HepG2 (cell line): ENCODE data around the gene NMBR. TPM values are rescaled to one million over a fixed set of nuclear protein-coding genes. Genes with fewer than 3 reads are reported as not detected.

Source experiments
- ELF1 ChIP-seq: sonication (generic); formaldehyde crosslinking; IDR thresholded peaks from 2 replicates; pipeline ENCODE4 v1.4.0; 2020; ENCODE audit warnings: missing genetic modification reagents
- FLYWCH1 ChIP-seq: sonication (generic); formaldehyde crosslinking; IDR thresholded peaks from 2 replicates; pipeline ENCODE4 v1.8.1; 2023; ENCODE audit warnings: mild to moderate bottlenecking, missing genetic modification reagents
- FOSL1 ChIP-seq: sonication (generic); formaldehyde crosslinking; IDR thresholded peaks from 2 replicates; pipeline ENCODE4 v1.9.0; 2021; ENCODE audit warnings: missing genetic modification reagents, borderline replicate concordance
- FOXP1 ChIP-seq, 2 experiments: fragments of 450-650 bp in 1 of 2; IDR thresholded peaks; 2 replicates each; pipeline ENCODE4 v1.6.1; 2017 to 2018; ENCODE audit warnings: antibody characterized with exemption in 1 of 2
- HIVEP1 ChIP-seq: sonication (generic); formaldehyde crosslinking; IDR thresholded peaks from 2 replicates; pipeline ENCODE4 v1.4.0; 2020; ENCODE audit warnings: mild to moderate bottlenecking, missing genetic modification reagents
- IRF9 ChIP-seq: sonication (generic); formaldehyde crosslinking; IDR thresholded peaks from 2 replicates; pipeline ENCODE4 v1.8.0; 2022; ENCODE audit warnings: missing genetic modification reagents, mild to moderate bottlenecking, borderline replicate concordance
- KDM5A ChIP-seq: fragments of 200-600 bp; sonication (generic); IDR thresholded peaks from 2 replicates; pipeline ENCODE4 v1.7.0; 2018; ENCODE audit warnings: antibody characterized with exemption, mild to moderate bottlenecking, low read length, borderline replicate concordance
- KLF6 ChIP-seq: IDR thresholded peaks from 2 replicates; pipeline ENCODE4 v1.8.0; 2016; ENCODE audit warnings: missing biosample characterization, missing genetic modification reagents
- MTF1 ChIP-seq: sonication (generic); formaldehyde crosslinking; IDR thresholded peaks from 2 replicates; pipeline ENCODE4 v1.5.0; 2020; ENCODE audit warnings: missing genetic modification reagents
- PAF1 ChIP-seq: IDR thresholded peaks from 2 replicates; pipeline ENCODE4 v1.6.1; 2016; ENCODE audit warnings: missing genetic modification reagents, missing compliant biosample characterization
- PCBP2 ChIP-seq: fragments of 200-400 bp; formaldehyde crosslinking; optimal IDR thresholded peaks from 2 replicates; pipeline ENCODE3; 2018; ENCODE audit warnings: low read length, low read depth; ENCODE audit not compliant: poor library complexity, severe bottlenecking
- SP5 ChIP-seq: IDR thresholded peaks from 2 replicates; pipeline ENCODE4 v1.6.1; 2016; ENCODE audit warnings: low read depth, borderline replicate concordance
- TEAD2 ChIP-seq: sonication (generic); formaldehyde crosslinking; IDR thresholded peaks from 2 replicates; pipeline ENCODE4 v1.9.0; 2021; ENCODE audit warnings: missing genetic modification reagents
- THAP8 ChIP-seq: sonication (generic); formaldehyde crosslinking; IDR thresholded peaks from 2 replicates; pipeline ENCODE4 v1.5.1; 2020; ENCODE audit warnings: missing genetic modification reagents, mild to moderate bottlenecking, borderline replicate concordance
- ZMAT3 ChIP-seq: sonication (generic); formaldehyde crosslinking; conservative IDR thresholded peaks from 2 replicates; pipeline ENCODE4 v1.7.0; 2021; ENCODE audit warnings: missing genetic modification reagents
- ZNF12 ChIP-seq: sonication (generic); formaldehyde crosslinking; IDR thresholded peaks from 2 replicates; pipeline ENCODE4 v1.5.0; 2020; ENCODE audit warnings: missing genetic modification reagents
- ZNF598 ChIP-seq: sonication (generic); formaldehyde crosslinking; IDR thresholded peaks from 2 replicates; pipeline ENCODE4 v1.5.1; 2020; ENCODE audit warnings: mild to moderate bottlenecking, missing genetic modification reagents, borderline replicate concordance
- ZNF652 ChIP-seq: IDR thresholded peaks from 2 replicates; pipeline ENCODE4 v1.6.1; 2016; ENCODE audit warnings: low read depth, borderline replicate concordance
- polyA plus RNA-seq, 8 experiments: library from polyadenylated mRNA; depleted of rRNA in 3 of 8; stranded (reverse) in 7 of 8; unstranded in 1 of 8; fragments of >200 nt; fragmentation: Illumina TruSeq in 4 of 8; extraction: Trizol in 4 of 8; gene quantifications; 2 replicates each; pipeline versions ENCODE4 v1.2.1 to v1.2.3, GENCODE V29; 2011 to 2016; ENCODE audit warnings: low read depth in 4 of 8, missing spikeins in 1 of 8, mixed read lengths in 1 of 8; ENCODE audit not compliant: insufficient read depth in 1 of 8
- total RNA-seq, 5 experiments: library from RNA; depleted of rRNA; stranded (reverse); fragments of >200 nt; fragmentation: Illumina TruSeq; extraction: Trizol; gene quantifications; 2 replicates each; pipeline ENCODE4 v1.2.3, GENCODE V29; 2016; ENCODE audit warnings: low read depth in 1 of 5
- TF ChIP-seq, protein P1 (sequence below): sonication (generic); formaldehyde crosslinking; IDR thresholded peaks from 2 replicates; pipeline ENCODE4 v1.4.0; 2020; ENCODE audit warnings: missing genetic modification reagents, mild to moderate bottlenecking, borderline replicate concordance
- TF ChIP-seq, protein P2 (sequence below): sonication (generic); formaldehyde crosslinking; IDR thresholded peaks from 2 replicates; pipeline ENCODE4 v1.5.1; 2020; ENCODE audit warnings: missing genetic modification reagents, mild to moderate bottlenecking, borderline replicate concordance
- TF ChIP-seq, protein P3 (sequence below): IDR thresholded peaks from 2 replicates; pipeline ENCODE4 v1.6.1; 2016; ENCODE audit warnings: missing biosample characterization, missing genetic modification reagents, low read depth

NMBR gene
- total and polyA plus RNA-seq, 2 of the 13 experiments (the other 11 are each of a cell fraction or from before 2014, with no cell fraction given), result not detected

- TF ChIP-seq, protein P1, sequence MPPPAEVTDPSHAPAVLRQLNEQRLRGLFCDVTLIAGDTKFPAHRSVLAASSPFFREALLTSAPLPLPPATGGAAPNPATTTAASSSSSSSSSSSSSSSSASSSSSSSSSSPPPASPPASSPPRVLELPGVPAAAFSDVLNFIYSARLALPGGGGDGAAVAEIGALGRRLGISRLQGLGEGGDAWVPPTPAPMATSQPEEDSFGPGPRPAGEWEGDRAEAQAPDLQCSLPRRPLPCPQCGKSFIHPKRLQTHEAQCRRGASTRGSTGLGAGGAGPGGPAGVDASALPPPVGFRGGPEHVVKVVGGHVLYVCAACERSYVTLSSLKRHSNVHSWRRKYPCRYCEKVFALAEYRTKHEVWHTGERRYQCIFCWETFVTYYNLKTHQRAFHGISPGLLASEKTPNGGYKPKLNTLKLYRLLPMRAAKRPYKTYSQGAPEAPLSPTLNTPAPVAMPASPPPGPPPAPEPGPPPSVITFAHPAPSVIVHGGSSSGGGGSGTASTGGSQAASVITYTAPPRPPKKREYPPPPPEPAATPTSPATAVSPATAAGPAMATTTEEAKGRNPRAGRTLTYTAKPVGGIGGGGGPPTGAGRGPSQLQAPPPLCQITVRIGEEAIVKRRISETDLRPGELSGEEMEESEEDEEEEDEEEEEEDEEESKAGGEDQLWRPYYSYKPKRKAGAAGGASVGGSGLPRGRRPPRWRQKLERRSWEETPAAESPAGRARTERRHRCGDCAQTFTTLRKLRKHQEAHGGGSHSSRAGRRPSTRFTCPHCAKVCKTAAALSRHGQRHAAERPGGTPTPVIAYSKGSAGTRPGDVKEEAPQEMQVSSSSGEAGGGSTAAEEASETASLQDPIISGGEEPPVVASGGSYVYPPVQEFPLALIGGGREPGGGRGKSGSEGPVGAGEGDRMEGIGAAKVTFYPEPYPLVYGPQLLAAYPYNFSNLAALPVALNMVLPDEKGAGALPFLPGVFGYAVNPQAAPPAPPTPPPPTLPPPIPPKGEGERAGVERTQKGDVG (CRISPR knock-in tag), result peak; percentile 95
- TF ChIP-seq KLF6 (CRISPR knock-in tag), result peak; percentile 89; the same call in 1 of the 2 replicates
- TF ChIP-seq FOXP1 (IDR thresholded peaks at IDR 0.05), result peak; percentile 65
- peak; percentile 78; the same call in 1 of the 2 replicates for TF ChIP-seq FOXP1 (CRISPR knock-in tag; IDR thresholded peaks at IDR 0.05)
- peak; percentile 77; the same call in 1 of the 2 replicates for TF ChIP-seq FLYWCH1 (CRISPR knock-in tag)
- TF ChIP-seq MTF1 (CRISPR knock-in tag), result no peak
- peak; percentile 94 for TF ChIP-seq KDM5A
- TF ChIP-seq ELF1 (CRISPR knock-in tag), result peak; percentile 100
- peak; percentile 97; the same call in 1 of the 2 replicates for TF ChIP-seq ZMAT3
- no peak for TF ChIP-seq PAF1
- peak; percentile 59 for TF ChIP-seq SP5 (CRISPR knock-in tag)
- no peak for TF ChIP-seq FOSL1 (CRISPR knock-in tag)
- no peak for TF ChIP-seq TEAD2 (CRISPR knock-in tag)
- TF ChIP-seq IRF9, result peak; percentile 89; the same call in 1 of the 2 replicates
- peak; percentile 99 for TF ChIP-seq ZNF598 (CRISPR knock-in tag)
- TF ChIP-seq HIVEP1 (CRISPR knock-in tag), result peak; percentile 99
- 0 out of 2 replicates have a peak, but pooled peaks have one; percentile 38 for TF ChIP-seq ZNF12
- no peak; the same call in 1 of the 2 replicates for TF ChIP-seq THAP8
- TF ChIP-seq, protein P2, sequence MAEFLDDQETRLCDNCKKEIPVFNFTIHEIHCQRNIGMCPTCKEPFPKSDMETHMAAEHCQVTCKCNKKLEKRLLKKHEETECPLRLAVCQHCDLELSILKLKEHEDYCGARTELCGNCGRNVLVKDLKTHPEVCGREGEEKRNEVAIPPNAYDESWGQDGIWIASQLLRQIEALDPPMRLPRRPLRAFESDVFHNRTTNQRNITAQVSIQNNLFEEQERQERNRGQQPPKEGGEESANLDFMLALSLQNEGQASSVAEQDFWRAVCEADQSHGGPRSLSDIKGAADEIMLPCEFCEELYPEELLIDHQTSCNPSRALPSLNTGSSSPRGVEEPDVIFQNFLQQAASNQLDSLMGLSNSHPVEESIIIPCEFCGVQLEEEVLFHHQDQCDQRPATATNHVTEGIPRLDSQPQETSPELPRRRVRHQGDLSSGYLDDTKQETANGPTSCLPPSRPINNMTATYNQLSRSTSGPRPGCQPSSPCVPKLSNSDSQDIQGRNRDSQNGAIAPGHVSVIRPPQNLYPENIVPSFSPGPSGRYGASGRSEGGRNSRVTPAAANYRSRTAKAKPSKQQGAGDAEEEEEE (CRISPR knock-in tag), result peak; percentile 79; the same call in 1 of the 2 replicates
- TF ChIP-seq, protein P3, sequence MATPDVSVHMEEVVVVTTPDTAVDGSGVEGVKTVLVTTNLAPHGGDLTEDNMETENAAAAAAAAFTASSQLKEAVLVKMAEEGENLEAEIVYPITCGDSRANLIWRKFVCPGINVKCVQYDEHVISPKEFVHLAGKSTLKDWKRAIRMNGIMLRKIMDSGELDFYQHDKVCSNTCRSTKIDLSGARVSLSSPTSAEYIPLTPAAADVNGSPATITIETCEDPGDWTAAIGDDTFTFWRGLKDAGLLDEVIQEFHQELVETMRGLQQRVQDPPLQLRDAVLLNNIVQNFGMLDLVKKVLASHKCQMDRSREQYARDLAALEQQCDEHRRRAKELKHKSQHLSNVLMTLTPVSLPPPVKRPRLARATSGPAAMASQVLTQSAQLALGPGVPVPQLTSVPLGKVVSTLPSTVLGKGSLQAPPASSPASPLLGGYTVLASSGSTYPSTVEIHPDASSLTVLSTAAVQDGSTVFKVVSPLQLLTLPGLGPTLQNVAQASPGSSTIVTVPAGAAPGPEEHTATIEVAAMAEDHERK, result peak; percentile 87
- no peak for TF ChIP-seq PCBP2
- TF ChIP-seq ZNF652 (CRISPR knock-in tag), result peak; percentile 81
Measured at GRCh38 chr6:142146828-142147662, at the start of gene NMBR, which contains the start of gene VTA1 (continued).
